H1 (cell line): Measurements from ENCODE around the gene ACLY. TPM values are rescaled to one million over a fixed set of nuclear protein-coding genes. Genes with fewer than 3 reads are reported as not detected.

ENCODE experiments used
- ASH2L ChIP-seq: fragments of 200-600, 300-600 bp; sonication (generic); IDR thresholded peaks from one replicate; pipeline ENCODE4 v1.7.1; 2017; ENCODE audit warnings: low read length
- BACH1 ChIP-seq: IDR thresholded peaks from 2 replicates; pipeline ENCODE4 v1.6.1; 2012; ENCODE audit warnings: low read length, improper control_type of control experiment
- FOSL1 ChIP-seq: IDR thresholded peaks from 2 replicates; pipeline ENCODE4 v1.6.1; 2011; ENCODE audit warnings: mild to moderate bottlenecking, low read depth, low read length, moderate library complexity; ENCODE audit not compliant: insufficient read depth
- MAFK ChIP-seq: IDR thresholded peaks from 2 replicates; pipeline ENCODE4 v1.6.1; 2012; ENCODE audit warnings: low read depth, mild to moderate bottlenecking, improper control_type of control experiment, low read length
- PHF8 ChIP-seq: fragments of 200-600 bp; sonication (generic); conservative IDR thresholded peaks from 2 replicates; pipeline ENCODE4 v1.7.1; 2012; ENCODE audit warnings: low read depth, mild to moderate bottlenecking, inconsistent platforms, low read length, moderate library complexity
- SIN3A ChIP-seq, 2 experiments: IDR thresholded peaks in 1 of 2; conservative IDR thresholded peaks in 1 of 2; 2 replicates each; pipeline ENCODE4 v1.6.1; 2011 to 2012; ENCODE audit warnings: low read length in 2 of 2, improper control_type of control experiment in 1 of 2, low read depth in 1 of 2, mild to moderate bottlenecking in 1 of 2
- SIRT6 ChIP-seq: IDR thresholded peaks from one replicate; pipeline ENCODE4 v1.7.1; 2012; ENCODE audit warnings: low read length, inconsistent platforms
- SRF ChIP-seq: IDR thresholded peaks from 2 replicates; pipeline ENCODE4 v1.6.1; 2011; ENCODE audit warnings: mild to moderate bottlenecking, low read depth, low read length, moderate library complexity
- TAF7 ChIP-seq: optimal IDR thresholded peaks from 2 replicates; pipeline ENCODE3; 2011; ENCODE audit warnings: low read depth, mild to moderate bottlenecking, inconsistent platforms, low read length, moderate library complexity, borderline replicate concordance
- polyA plus RNA-seq, 7 experiments: library from polyadenylated mRNA; depleted of rRNA in 3 of 7; stranded (reverse) in 5 of 7; unstranded in 2 of 7; fragments of >200 nt in 5 of 7; fragments of 200-250 nt in 2 of 7; gene quantifications; 1 replicate in 5 of 7; 2 replicates in 1 of 7; 4 replicates in 1 of 7; pipeline versions ENCODE4 v1.2.1 to v1.2.3, GENCODE V29; 2011 to 2013; ENCODE audit warnings: missing spikeins in 2 of 7, mixed read lengths in 2 of 7
- total RNA-seq: library from RNA; stranded (reverse); fragmentation: NEBNext Ultra II Directional; extraction: Animal tissue kit (Norgen Biotek cat#: 25700); gene quantifications from 2 replicates; pipeline ENCODE4 v1.2.1, GENCODE V29; 2021
- TF ChIP-seq, protein P1 (sequence below): IDR thresholded peaks from 2 replicates; pipeline ENCODE4 v1.6.1; 2011; ENCODE audit warnings: low read length, improper control_type of control experiment

The ACLY gene
- total and polyA plus RNA-seq, 2 of the 8 experiments (the other 6 are each of a cell fraction or from before 2014, with no cell fraction given): 167 to 393 TPM

DNA sequence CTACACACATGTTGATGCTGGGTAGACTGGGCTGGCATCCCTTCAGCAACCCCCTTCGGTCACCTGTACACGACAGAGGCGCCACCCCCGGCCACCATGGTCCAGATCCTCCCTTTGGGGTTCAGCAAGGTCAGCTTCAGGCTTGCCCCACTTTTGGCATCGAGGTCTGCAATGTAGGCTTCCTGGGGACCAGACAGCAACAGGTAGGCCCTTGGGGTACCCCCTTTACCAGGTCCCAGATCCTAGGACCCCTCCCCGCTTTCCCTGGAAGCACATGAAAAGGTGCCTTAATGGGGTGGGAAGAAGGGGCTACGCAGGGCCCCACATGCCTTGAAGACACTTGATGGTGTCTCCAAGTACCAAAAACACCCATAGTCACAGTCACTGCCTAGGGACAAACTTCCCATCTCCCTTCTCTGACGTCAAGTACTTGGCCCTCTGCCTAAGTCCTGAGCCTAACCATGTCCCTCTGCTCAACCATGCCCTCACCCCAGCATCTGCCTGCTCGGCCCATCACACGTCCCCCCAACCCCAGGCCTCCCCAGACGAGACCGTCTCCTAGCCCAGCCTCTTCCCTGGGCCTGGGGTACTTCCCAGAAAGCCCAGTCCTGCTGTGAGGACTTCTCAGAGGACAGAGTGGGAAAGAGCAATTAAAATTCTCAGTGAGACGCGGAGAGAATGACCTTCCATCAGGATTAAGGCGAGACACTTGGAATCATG is 12.1 kb downstream of the ACLY start (continued):
- TF ChIP-seq, protein P1, sequence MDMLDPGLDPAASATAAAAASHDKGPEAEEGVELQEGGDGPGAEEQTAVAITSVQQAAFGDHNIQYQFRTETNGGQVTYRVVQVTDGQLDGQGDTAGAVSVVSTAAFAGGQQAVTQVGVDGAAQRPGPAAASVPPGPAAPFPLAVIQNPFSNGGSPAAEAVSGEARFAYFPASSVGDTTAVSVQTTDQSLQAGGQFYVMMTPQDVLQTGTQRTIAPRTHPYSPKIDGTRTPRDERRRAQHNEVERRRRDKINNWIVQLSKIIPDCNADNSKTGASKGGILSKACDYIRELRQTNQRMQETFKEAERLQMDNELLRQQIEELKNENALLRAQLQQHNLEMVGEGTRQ: no peak
- TF ChIP-seq SIN3A (conservative IDR thresholded peaks at IDR 0.05 in 1 of 2, IDR thresholded peaks at IDR 0.05 in 1 of 2; ENCODE audit: low read depth in 1 of 2, low read length in 2 of 2) (no peak), ASH2L (no peak), BACH1 (no peak), FOSL1 (no peak), SRF (no peak), TAF7 (no peak), SIRT6 (no peak), MAFK (no peak), PHF8 (no peak)
